Peyer's patch (tissue), 4 donors: Measurements from ENCODE around the gene AKNA. TPM values are rescaled to one million over a fixed set of nuclear protein-coding genes. Genes with fewer than 3 reads are reported as not detected.

Experiments
- DNase-seq, 3 donors: peaks; one replicate each; pipeline ENCODE4 v3.0.0-alpha.2; 2017 to 2019
- H3K27ac ChIP-seq, 4 donors: fragments of 200-600 bp; sonication (generic); one replicate each; pipeline ENCODE4 v1.5.1; 2016 to 2019
- H3K27me3 ChIP-seq, 2 donors: fragments of 200-600 bp; sonication (generic); one replicate each; pipeline ENCODE4 v1.5.1; 2019
- H3K36me3 ChIP-seq, 3 donors: fragments of 200-600 bp; sonication (generic); one replicate each; pipeline ENCODE4 v1.5.1; 2016 to 2019
- H3K4me1 ChIP-seq, 4 donors: fragments of 200-600 bp; sonication (generic); one replicate each; pipeline ENCODE4 v1.5.1; 2016 to 2019
- H3K4me3 ChIP-seq, 4 donors: fragments of 200-600 bp; sonication (generic); 1 replicate in 3 of 4; 2 replicates in 1 of 4; pipeline ENCODE4 v1.5.1; 2016 to 2019; ENCODE audit warnings: mild to moderate bottlenecking in 1 of 4
- H3K9me3 ChIP-seq, 4 donors: fragments of 200-600 bp; sonication (generic); one replicate each; pipeline ENCODE4 v1.5.1; 2016 to 2019; ENCODE audit warnings: mild to moderate bottlenecking in 1 of 4
- CTCF ChIP-seq, 6 experiments: fragments of 450-650 bp in 4 of 6; fragments of 200-600 bp in 2 of 6; sonication (generic) in 1 of 6; IDR thresholded peaks; one replicate each; pipeline ENCODE4 v1.5.1; 2017 to 2019; ENCODE audit warnings: antibody characterized with exemption in 6 of 6, mild to moderate bottlenecking in 3 of 6, moderate library complexity in 1 of 6
- POLR2A ChIP-seq, 2 donors: fragments of 450-650 bp; IDR thresholded peaks; one replicate each; pipeline ENCODE4 v1.5.1; 2017; ENCODE audit warnings: antibody characterized with exemption in 2 of 2, mild to moderate bottlenecking in 2 of 2, moderate library complexity in 2 of 2
- total RNA-seq, 4 donors: library from RNA; depleted of rRNA; stranded (reverse); fragments of >200 nt; gene quantifications; one replicate each; pipeline ENCODE4 v1.1.0, GENCODE V29; 2016

AKNA gene
- total RNA-seq, 4 donors from 2014 or later, result 41.7 to 174 (median 75.0) TPM

- H3K4me3 ChIP-seq, result no peak overlapping the region
- H3K27ac ChIP-seq, result no peak overlapping the region
- H3K36me3 ChIP-seq, result no peaks in the 10 kb centered on the region
- no peak for TF ChIP-seq POLR2A (IDR thresholded peaks at IDR 0.05)
- TF ChIP-seq CTCF (IDR thresholded peaks at IDR 0.05), result no peak
- peak in 2 of 3 donors; percentile 14 to 40 for DNase-seq
- no peaks in the 10 kb centered on the region for H3K9me3 ChIP-seq
- H3K27me3 ChIP-seq, result no peaks in the 10 kb centered on the region
- no peaks in the 10 kb centered on the region for H3K4me1 ChIP-seq
Measured at GRCh38 chr9:114310471-114311450, 77.0 kb downstream of the AKNA start.

- Histone ChIP-seq H3K4me3 (no peak overlapping the region), H3K4me1 (peaks cover 0 to 3% (median 0%) of the 10 kb centered on the region in 4 donors), H3K9me3 (no peaks in the 10 kb centered on the region), H3K27me3 (no peaks in the 10 kb centered on the region), H3K27ac (no peak overlapping the region), H3K36me3 (no peaks in the 10 kb centered on the region)
- peak in 1 of 3 donors; percentile 34 for DNase-seq
- no peak for TF ChIP-seq CTCF (IDR thresholded peaks at IDR 0.05)
- no peak for TF ChIP-seq POLR2A (IDR thresholded peaks at IDR 0.05)
Measured at GRCh38 chr9:114309096-114309495, 78.7 kb downstream of the AKNA start.

GRCh38 chr9:114308361-114308950 is 79.3 kb downstream of the AKNA start:
- Histone ChIP-seq H3K36me3 (no peaks in the 10 kb centered on the region), H3K4me3 (no peak overlapping the region), H3K27ac (no peak overlapping the region), H3K27me3 (no peaks in the 10 kb centered on the region), H3K9me3 (no peaks in the 10 kb centered on the region), H3K4me1 (peaks cover 0 to 3% (median 0%) of the 10 kb centered on the region in 4 donors)
- TF ChIP-seq POLR2A (IDR thresholded peaks at IDR 0.05) (no peak), CTCF (IDR thresholded peaks at IDR 0.05) (no peak)
- DNase-seq, result peak in 2 of 3 donors; percentile 4 to 25

GRCh38 chr9:114307899-114308267 is 79.9 kb downstream of the AKNA start:
- Histone ChIP-seq H3K4me3 (no peak overlapping the region), H3K27ac (no peak overlapping the region), H3K27me3 (no peaks in the 10 kb centered on the region), H3K4me1 (peaks cover 0 to 3% (median 0%) of the 10 kb centered on the region in 4 donors), H3K36me3 (no peaks in the 10 kb centered on the region), H3K9me3 (no peaks in the 10 kb centered on the region)
- peak in 1 of 3 donors; percentile 11 for DNase-seq
- TF ChIP-seq POLR2A (IDR thresholded peaks at IDR 0.05) (no peak), CTCF (IDR thresholded peaks at IDR 0.05) (no peak)

GRCh38 chr9:114304416-114305188 is 83.2 kb downstream of the AKNA start:
- Histone ChIP-seq H3K4me3 (no peak overlapping the region), H3K27me3 (no peaks in the 10 kb centered on the region), H3K27ac (no peak overlapping the region), H3K9me3 (no peaks in the 10 kb centered on the region), H3K36me3 (no peaks in the 10 kb centered on the region), H3K4me1 (peaks cover 0 to 3% (median 0%) of the 10 kb centered on the region in 4 donors)
- DNase-seq, result peak in 2 of 3 donors; percentile 6 to 30
- no peak for TF ChIP-seq CTCF (IDR thresholded peaks at IDR 0.05)
- no peak for TF ChIP-seq POLR2A (IDR thresholded peaks at IDR 0.05)
